ENCODE results near the gene WARS2. TPM values are rescaled to one million over a fixed set of nuclear protein-coding genes. Genes with fewer than 3 reads are reported as not detected.
"Not testable (repeated sequence)": the region's sequence is repeated elsewhere in the genome, so short reads cannot be mapped to it uniquely, and the experiment has no call there.

The WARS2 gene
- total RNA-seq, 2 donors from 2014 or later: 19.4 to 21.3 TPM

GRCh38 chr1:119159111-119159510 lies 18.7 kb upstream of the WARS2 start:
- ATAC-seq (replicated peaks in 1 of 2): no peak
- Mint-ChIP-seq H3K27ac (no peak overlapping the region), H3K36me3 (ENCODE audit: insufficient read depth in 2 of 2) (peaks cover 20 to 35% of the 10 kb centered on the region in 2 donors), H3K4me1 (ENCODE audit: low read depth) (no peaks in the 10 kb centered on the region), H3K27me3 (ENCODE audit: low read depth) (no peaks in the 10 kb centered on the region), H3K4me3 (no peak overlapping the region), H3K9me3 (peaks cover 3 to 6% of the 10 kb centered on the region in 2 donors)
- DNase-seq: no peak

- not testable (repeated sequence) for DNase-seq; ATAC-seq (replicated peaks in 1 of 2); H3K27ac Mint-ChIP-seq; H3K4me3 Mint-ChIP-seq; H3K4me1 Mint-ChIP-seq (ENCODE audit: low read depth); H3K9me3 Mint-ChIP-seq; H3K27me3 Mint-ChIP-seq (ENCODE audit: low read depth)
- peaks cover 15 to 35% of the 10 kb centered on the region in 2 donors for H3K36me3 Mint-ChIP-seq (ENCODE audit: insufficient read depth in 2 of 2)
These were observed 16.3 kb upstream of the WARS2 start for GRCh38 chr1:119156761-119157160.

GRCh38 chr1:119155069-119155468 lies 14.6 kb upstream of the WARS2 start:
- peaks cover 22 to 40% of the 10 kb centered on the region in 2 donors for H3K36me3 Mint-ChIP-seq (ENCODE audit: insufficient read depth in 2 of 2)
- DNase-seq; H3K4me1 Mint-ChIP-seq (ENCODE audit: low read depth); H3K9me3 Mint-ChIP-seq; H3K27me3 Mint-ChIP-seq (ENCODE audit: low read depth); ATAC-seq (replicated peaks in 1 of 2); H3K4me3 Mint-ChIP-seq: not testable (repeated sequence)
- H3K27ac Mint-ChIP-seq: peak overlapping the region; percentile 75

GRCh38 chr1:119150150-119150549 lies 9.7 kb upstream of the WARS2 start:
- ATAC-seq (replicated peaks in 1 of 2) (no peak), DNase-seq (no peak)
- peaks cover 13 to 21% of the 10 kb centered on the region in 2 donors for H3K36me3 Mint-ChIP-seq (ENCODE audit: insufficient read depth in 2 of 2)
- H3K27me3 Mint-ChIP-seq (ENCODE audit: low read depth): no peaks in the 10 kb centered on the region
- H3K4me3 Mint-ChIP-seq: no peak overlapping the region
- peak overlapping the region; percentile 7 for H3K27ac Mint-ChIP-seq
- peaks cover 1 to 2% of the 10 kb centered on the region in 2 donors for H3K9me3 Mint-ChIP-seq
- H3K4me1 Mint-ChIP-seq (ENCODE audit: low read depth): peaks cover 7% of the 10 kb centered on the region

GRCh38 chr1:119147661-119148090 lies 7.2 kb upstream of the WARS2 start:
- H3K4me3 Mint-ChIP-seq: no peak overlapping the region
- H3K27ac Mint-ChIP-seq: no peak overlapping the region
- peaks cover 13% of the 10 kb centered on the region for H3K4me1 Mint-ChIP-seq (ENCODE audit: low read depth)
- no peaks in the 10 kb centered on the region for H3K27me3 Mint-ChIP-seq (ENCODE audit: low read depth)
- no peak for ATAC-seq (replicated peaks in 1 of 2)
- DNase-seq: no peak
- no peaks in the 10 kb centered on the region for H3K9me3 Mint-ChIP-seq
- peaks cover 7% of the 10 kb centered on the region in 2 donors for H3K36me3 Mint-ChIP-seq (ENCODE audit: insufficient read depth in 2 of 2)

GRCh38 chr1:119146466-119146865 lies 6.0 kb upstream of the WARS2 start:
- no peaks in the 10 kb centered on the region for H3K27me3 Mint-ChIP-seq (ENCODE audit: low read depth)
- H3K27ac Mint-ChIP-seq: peak overlapping the region; percentile 1
- peaks cover 25% of the 10 kb centered on the region for H3K4me1 Mint-ChIP-seq (ENCODE audit: low read depth)
- DNase-seq (no peak), ATAC-seq (replicated peaks in 1 of 2) (peak in 1 of 2 donors; percentile 64)
- peak overlapping the region in 1 of 2 donors; percentile 1 for H3K4me3 Mint-ChIP-seq
- H3K9me3 Mint-ChIP-seq: no peaks in the 10 kb centered on the region
- H3K36me3 Mint-ChIP-seq (ENCODE audit: insufficient read depth in 2 of 2): peaks cover 5% of the 10 kb centered on the region in 2 donors

GRCh38 chr1:119144813-119145212 lies 4.4 kb upstream of the WARS2 start:
- Mint-ChIP-seq H3K4me1 (ENCODE audit: low read depth) (peaks cover 30% of the 10 kb centered on the region), H3K36me3 (ENCODE audit: insufficient read depth in 2 of 2) (peaks cover 2% of the 10 kb centered on the region in 2 donors), H3K9me3 (no peaks in the 10 kb centered on the region), H3K27me3 (ENCODE audit: low read depth) (no peaks in the 10 kb centered on the region), H3K4me3 (no peak overlapping the region), H3K27ac (no peak overlapping the region)
- ATAC-seq (replicated peaks in 1 of 2) (no peak), DNase-seq (no peak)

- ATAC-seq (replicated peaks in 1 of 2) (no peak), DNase-seq (no peak)
- Mint-ChIP-seq H3K27ac (no peak overlapping the region), H3K9me3 (no peaks in the 10 kb centered on the region), H3K4me3 (no peak overlapping the region), H3K36me3 (ENCODE audit: insufficient read depth in 2 of 2) (peaks cover 2% of the 10 kb centered on the region in 2 donors), H3K27me3 (ENCODE audit: low read depth) (no peaks in the 10 kb centered on the region), H3K4me1 (ENCODE audit: low read depth) (peaks cover 30% of the 10 kb centered on the region)
These were observed 3.3 kb upstream of the WARS2 start for GRCh38 chr1:119143706-119144105.

GRCh38 chr1:119141660-119142059 lies 1.2 kb upstream of the WARS2 start:
- H3K36me3 Mint-ChIP-seq (ENCODE audit: insufficient read depth in 2 of 2): peaks cover 2% of the 10 kb centered on the region in 2 donors
- H3K4me1 Mint-ChIP-seq (ENCODE audit: low read depth): peaks cover 30% of the 10 kb centered on the region
- ATAC-seq (replicated peaks in 1 of 2) (no peak), DNase-seq (no peak)
- H3K9me3 Mint-ChIP-seq: no peaks in the 10 kb centered on the region
- no peaks in the 10 kb centered on the region for H3K27me3 Mint-ChIP-seq (ENCODE audit: low read depth)
- H3K4me3 Mint-ChIP-seq: no peak overlapping the region
- H3K27ac Mint-ChIP-seq: no peak overlapping the region

- H3K27ac Mint-ChIP-seq: no peak overlapping the region
- H3K36me3 Mint-ChIP-seq (ENCODE audit: insufficient read depth in 2 of 2): peaks cover 2% of the 10 kb centered on the region in 2 donors
- H3K4me3 Mint-ChIP-seq: no peak overlapping the region
- no peaks in the 10 kb centered on the region for H3K9me3 Mint-ChIP-seq
- ATAC-seq (replicated peaks in 1 of 2): peak; percentile 6 to 8
- peak; percentile 47 to 48 for DNase-seq
- peaks cover 24% of the 10 kb centered on the region for H3K4me1 Mint-ChIP-seq (ENCODE audit: low read depth)
- H3K27me3 Mint-ChIP-seq (ENCODE audit: low read depth): no peaks in the 10 kb centered on the region
These were observed 569 bp upstream of the WARS2 start for GRCh38 chr1:119141020-119141424.

- Mint-ChIP-seq H3K9me3 (no peaks in the 10 kb centered on the region), H3K4me3 (no peak overlapping the region), H3K36me3 (ENCODE audit: insufficient read depth in 2 of 2) (peaks cover 0 to 2% of the 10 kb centered on the region in 2 donors), H3K27me3 (ENCODE audit: low read depth) (no peaks in the 10 kb centered on the region), H3K27ac (no peak overlapping the region), H3K4me1 (ENCODE audit: low read depth) (peaks cover 24% of the 10 kb centered on the region)
- peak; percentile 49 for ATAC-seq (replicated peaks in 1 of 2)
- no peak for DNase-seq
These were observed 636 bp downstream of the WARS2 start for GRCh38 chr1:119139857-119140176.

- Mint-ChIP-seq H3K27me3 (ENCODE audit: low read depth) (no peaks in the 10 kb centered on the region), H3K9me3 (no peaks in the 10 kb centered on the region), H3K36me3 (ENCODE audit: insufficient read depth in 2 of 2) (peaks cover 0 to 2% of the 10 kb centered on the region in 2 donors), H3K4me3 (no peak overlapping the region), H3K27ac (no peak overlapping the region), H3K4me1 (ENCODE audit: low read depth) (peaks cover 24% of the 10 kb centered on the region)
- DNase-seq: peak in 1 of 2 donors; percentile 44
- peak in 1 of 2 donors; percentile 41 for ATAC-seq (replicated peaks in 1 of 2)
These were observed 1.1 kb downstream of the WARS2 start for GRCh38 chr1:119139403-119139802.

GRCh38 chr1:119136401-119136800 lies 4.1 kb downstream of the WARS2 start:
- no peaks in the 10 kb centered on the region for H3K27me3 Mint-ChIP-seq (ENCODE audit: low read depth)
- peaks cover 5% of the 10 kb centered on the region for H3K4me1 Mint-ChIP-seq (ENCODE audit: low read depth)
- H3K4me3 Mint-ChIP-seq: no peak overlapping the region
- peaks cover 0 to 2% of the 10 kb centered on the region in 2 donors for H3K36me3 Mint-ChIP-seq (ENCODE audit: insufficient read depth in 2 of 2)
- H3K27ac Mint-ChIP-seq: no peak overlapping the region
- DNase-seq (no peak), ATAC-seq (replicated peaks in 1 of 2) (no peak)
- H3K9me3 Mint-ChIP-seq: no peaks in the 10 kb centered on the region

- Mint-ChIP-seq H3K4me3 (no peak overlapping the region), H3K4me1 (ENCODE audit: low read depth) (no peaks in the 10 kb centered on the region), H3K9me3 (no peaks in the 10 kb centered on the region), H3K27ac (no peak overlapping the region), H3K36me3 (ENCODE audit: insufficient read depth in 2 of 2) (peaks cover 0 to 2% of the 10 kb centered on the region in 2 donors), H3K27me3 (ENCODE audit: low read depth) (no peaks in the 10 kb centered on the region)
- no peak for ATAC-seq (replicated peaks in 1 of 2)
- no peak for DNase-seq
These were observed 6.5 kb downstream of the WARS2 start for GRCh38 chr1:119133987-119134386.

Measured in activated T-cell treated with anti-CD3 and anti-CD28 coated beads, Interleukin-2, amount 50 U/mL, for 72 hours (primary cell).